T47D (cell line): Measurements from ENCODE around the gene WBP1L.

Source experiments
- DNase-seq, 2 experiments: peaks; one replicate each; pipeline versions ENCODE4 v3.0.0 to v3.0.0-alpha.2; 2011 to 2012; ENCODE audit warnings: low read depth in 1 of 2, low spot score in 1 of 2
- JUND ChIP-seq: IDR thresholded peaks from 2 replicates; pipeline ENCODE4 v1.6.1; 2012; ENCODE audit warnings: low read depth
- in situ Hi-C: cut with HindIII; loops from 2 replicates; pipeline ENCODE4 v1.10.0; 2016; ENCODE audit warnings: low sequenced_read_pairs, low pct_unique_long_range_greater_than_20kb

Gene WBP1L

DNA sequence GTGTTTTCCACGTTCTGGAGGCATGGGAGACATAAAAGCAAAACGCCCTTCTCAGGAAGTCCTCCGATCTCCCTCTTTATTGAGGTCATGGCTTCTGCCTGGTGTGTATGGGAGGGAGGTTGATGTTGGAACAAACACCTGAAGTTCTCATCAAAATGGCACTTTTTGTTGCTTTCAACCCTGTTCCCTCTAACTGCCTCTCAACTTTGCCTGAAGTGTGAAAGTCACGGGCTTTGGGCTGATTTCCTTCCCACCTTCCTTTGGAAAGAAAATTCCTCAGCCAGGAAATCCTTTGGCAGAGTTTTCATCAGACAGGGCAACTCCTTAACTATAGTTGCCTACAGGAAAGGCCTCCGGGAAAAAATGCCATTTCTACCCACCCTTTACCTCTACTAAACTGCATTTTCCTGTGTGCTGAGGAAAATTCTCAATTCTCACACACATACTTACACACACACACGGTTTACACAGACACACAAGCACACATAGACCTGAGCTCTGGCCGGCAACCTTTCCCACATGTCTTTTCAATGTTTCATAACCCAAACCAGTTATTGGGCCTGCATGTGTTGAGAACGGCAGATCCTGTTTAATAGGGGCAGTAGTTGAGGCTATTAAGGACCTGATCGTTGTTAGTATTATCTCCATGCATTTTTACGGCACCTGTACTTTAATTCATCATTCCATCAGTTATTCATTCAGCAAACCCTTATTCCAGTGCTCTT lies 57.0 kb downstream of the WBP1L start:
- in situ Hi-C loops, result no loop called here
- no peak for TF ChIP-seq JUND
- no peak for DNase-seq

DNA sequence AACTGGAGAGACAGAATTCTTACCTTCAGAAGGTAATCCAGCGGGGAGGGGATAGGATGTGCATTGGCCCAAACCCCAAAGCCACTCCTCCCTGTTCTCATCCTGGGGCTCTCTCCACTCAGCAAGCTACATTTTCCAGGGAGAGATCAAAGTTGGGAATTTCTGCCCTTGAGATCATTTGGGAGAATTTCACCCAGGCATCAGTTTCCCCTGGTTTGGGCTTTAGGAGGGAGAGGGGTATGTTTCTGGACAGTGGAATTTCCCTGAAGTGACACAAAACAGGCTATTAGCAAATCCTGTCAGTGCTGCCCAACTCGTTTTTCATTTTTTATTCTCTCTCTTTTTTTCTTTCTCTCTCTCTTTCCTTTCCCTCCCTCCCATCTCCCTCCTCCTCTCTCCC lies 57.7 kb downstream of the WBP1L start:
- peak in 1 of 2 experiments; percentile 39 for DNase-seq
- no peak for TF ChIP-seq JUND
- in situ Hi-C loops, result no loop called here

DNA sequence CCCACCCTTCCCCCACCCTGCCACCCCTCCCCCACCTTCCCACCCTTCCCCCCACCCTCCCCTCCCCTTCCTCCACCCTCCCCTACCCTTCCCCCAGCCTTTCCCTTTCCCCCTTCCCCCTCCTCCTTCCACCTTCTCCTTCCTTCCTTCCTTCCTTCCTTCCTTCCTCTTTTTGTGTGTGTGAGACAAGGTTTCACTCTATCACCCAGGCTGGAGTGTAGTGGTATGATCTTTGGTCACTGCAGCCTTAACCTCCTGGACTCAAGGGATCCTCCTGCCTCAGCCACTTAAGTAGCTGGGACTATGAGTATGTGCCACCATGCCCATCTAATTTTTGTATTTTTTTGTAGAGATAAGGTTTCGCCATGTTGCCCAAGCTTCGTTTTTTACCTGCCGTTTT lies 58.2 kb downstream of the WBP1L start:
- DNase-seq, result no peak
- in situ Hi-C loops, result no loop called here
- no peak for TF ChIP-seq JUND

DNA sequence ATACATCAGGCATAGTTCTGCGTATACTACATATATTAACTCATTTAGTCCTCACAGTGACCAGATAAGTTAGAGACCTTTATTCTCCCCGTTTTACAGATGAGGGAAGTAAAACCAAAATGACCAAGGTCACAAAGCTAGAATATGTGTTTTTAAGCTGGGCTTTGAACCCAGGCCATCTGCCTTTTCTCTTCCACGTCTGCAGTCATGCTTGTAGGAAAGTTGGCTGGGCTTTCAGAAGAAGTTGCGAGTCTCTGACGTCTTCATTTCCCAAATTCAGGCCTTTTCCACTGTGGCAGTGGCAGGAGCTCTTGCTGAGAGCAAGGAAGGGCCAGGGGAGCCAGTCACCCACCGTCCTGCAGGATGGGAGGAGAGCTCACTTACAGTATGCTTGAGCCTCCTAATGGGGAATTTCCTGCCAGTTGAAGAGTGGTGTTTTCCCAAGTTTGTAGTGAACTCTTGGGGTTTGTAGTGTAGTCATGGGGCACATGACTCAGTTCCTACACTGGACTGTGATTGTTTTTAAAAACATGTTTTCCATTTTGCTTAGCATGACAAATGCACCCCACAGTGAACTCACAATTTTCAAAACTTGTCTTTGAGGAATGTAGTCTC lies 59.3 kb downstream of the WBP1L start:
- no peak for TF ChIP-seq JUND
- no peak for DNase-seq
- in situ Hi-C loops, result no loop called here

DNA sequence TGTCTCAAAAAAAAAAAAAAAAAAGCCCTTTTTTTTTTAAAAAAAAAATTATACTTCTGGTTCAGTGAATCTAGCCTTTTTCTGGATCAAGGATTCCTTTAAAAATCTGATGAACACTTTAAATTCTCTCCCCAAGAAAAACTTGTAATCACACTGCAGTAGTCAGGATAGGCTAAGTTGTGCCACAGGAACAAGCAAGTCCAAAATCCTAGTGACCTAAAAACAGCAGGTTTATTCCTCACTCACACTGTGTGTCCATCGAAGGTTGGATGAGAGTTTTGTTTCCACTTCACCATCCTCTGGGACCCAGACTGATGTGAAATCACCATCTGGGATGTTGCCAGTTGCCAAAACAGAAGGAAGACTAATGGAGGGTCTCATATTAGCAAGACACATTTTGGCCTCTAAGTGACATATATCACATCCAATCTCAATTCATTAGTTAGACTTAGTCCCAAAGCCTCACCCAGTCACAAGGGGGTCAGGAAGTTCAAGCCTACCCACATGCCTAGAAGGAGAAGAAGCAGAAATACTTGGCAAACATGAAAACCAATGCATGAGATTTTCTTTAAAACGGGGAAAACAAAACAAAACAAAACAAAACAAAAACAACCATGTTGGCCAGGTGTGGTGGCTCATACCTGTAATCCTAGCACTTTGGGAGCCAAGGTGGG lies 60.8 kb downstream of the WBP1L start:
- no peak for TF ChIP-seq JUND
- in situ Hi-C loops, result no loop called here
- no peak for DNase-seq

DNA sequence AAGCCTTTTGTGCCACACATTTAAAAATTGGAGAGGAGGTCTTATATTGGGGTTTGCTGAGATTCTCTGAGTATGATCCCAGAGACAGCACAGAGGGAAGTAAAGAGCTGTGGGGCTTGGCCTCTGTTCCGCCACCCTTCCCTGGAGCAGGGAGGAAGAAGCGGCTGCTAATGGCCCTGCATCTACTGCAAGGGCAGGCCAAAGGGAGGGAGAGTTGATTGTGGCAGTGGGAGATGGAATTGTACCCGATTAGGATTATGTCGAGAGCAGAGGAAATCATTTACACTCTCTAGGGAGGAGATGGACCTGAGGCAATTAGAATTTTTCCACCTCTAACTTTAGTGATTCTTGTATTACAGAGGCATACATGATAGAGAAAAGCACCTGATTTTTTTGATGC lies 64.6 kb downstream of the WBP1L start:
- no peak for DNase-seq
- in situ Hi-C loops, result no loop called here
- TF ChIP-seq JUND, result no peak

DNA sequence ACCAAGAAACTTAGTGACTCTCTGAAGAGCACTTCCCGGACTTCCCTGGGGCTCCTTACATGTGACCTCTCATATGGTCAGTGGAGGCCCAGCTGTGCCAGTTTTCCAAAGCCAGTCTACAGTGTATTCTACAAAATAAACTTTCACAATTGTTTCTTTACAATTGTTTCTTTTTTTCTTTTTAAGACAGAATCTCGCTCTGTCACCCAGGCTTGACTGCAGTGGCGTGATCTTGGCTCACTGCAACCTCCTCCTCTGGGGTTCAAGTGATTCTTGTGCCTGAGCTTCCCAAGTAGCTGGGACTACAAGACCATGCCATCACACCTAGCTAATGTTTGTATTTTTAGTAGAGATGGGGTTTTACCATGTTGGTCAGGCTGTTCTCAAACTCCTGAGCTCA lies 67.6 kb downstream of the WBP1L start:
- in situ Hi-C loops, result no loop called here
- no peak for TF ChIP-seq JUND
- DNase-seq, result no peak

DNA sequence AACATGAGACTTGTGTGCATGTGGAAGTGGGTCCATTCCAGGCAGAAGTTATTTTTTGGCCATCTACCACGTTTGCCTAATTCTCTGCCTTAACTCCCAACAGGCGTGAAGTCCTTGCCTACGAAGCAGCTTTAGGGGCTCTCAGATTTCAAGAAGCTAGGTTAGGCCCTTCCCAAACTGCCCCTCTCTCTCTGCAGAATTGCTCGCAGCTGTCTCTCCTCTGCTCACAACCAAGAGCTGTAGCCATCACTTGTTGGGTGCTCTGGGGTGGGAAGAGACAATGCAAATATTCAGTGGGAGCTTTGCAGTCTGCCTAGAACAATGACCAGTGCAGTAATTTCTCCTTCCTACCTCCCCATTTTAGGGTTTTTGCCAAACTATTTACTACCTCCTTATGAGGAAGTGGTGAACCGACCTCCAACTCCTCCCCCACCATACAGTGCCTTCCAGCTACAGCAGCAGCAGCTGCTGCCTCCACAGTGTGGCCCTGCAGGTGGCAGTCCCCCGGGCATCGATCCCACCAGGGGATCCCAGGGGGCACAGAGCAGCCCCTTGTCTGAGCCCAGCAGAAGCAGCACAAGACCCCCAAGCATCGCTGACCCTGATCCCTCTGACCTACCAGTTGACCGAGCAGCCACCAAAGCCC lies 68.6 kb downstream of the WBP1L start:
- no peak for TF ChIP-seq JUND
- in situ Hi-C loops, result no loop called here
- no peak for DNase-seq

DNA sequence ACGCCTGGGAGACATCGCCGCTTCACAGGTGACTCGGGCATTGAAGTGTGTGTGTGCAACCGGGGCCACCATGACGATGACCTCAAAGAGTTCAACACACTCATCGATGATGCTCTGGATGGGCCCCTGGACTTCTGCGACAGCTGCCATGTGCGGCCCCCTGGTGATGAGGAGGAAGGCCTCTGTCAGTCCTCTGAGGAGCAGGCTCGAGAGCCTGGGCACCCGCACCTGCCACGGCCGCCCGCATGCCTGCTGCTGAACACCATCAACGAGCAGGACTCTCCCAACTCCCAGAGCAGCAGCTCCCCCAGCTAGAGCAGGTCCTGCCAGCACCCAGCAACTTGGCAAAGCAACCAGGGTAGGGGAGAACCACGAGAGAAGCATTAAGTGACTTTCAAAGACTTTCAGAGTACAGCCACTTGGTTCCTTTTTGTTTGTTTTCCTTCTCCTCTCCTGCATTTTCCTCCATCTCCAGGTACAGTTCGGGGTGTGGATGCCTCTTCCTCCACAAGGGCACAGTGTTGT lies 69.3 kb downstream of the WBP1L start:
- no peak for TF ChIP-seq JUND
- in situ Hi-C loops, result no loop called here
- DNase-seq, result no peak

DNA sequence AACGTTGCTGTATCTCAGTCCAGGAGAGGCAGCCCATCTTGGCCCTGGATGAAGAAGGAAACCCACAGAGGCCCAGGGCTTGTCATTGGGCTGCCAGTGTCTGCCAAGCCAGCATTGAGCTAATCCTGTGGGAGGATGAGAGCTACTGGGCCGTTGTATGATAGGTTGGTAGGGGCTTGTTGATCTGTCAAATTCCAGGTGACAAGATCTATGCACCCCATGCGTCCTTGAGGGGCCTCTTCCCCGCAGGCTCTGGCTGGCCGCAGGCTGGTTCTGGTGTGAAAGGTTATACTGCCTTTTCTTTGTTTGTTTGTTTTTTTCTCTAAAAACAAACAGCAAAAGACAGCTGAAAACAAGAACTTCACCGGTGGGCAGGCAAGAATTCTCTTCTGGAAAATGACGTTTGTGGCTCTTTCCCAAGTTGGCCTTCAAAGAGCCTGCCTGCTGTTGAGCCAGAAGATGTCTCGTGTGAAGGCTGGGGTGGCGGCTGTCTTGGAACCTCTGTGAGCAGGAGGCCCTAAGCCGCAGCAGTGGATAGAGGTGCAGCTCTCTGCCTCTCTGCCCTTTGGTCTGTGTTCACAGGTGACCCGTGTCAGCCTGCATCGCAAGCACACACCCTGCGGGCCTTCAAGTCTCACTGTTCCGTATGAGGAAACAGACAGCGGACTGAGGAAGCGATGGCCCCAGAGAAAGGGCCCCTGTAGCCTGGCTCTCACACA lies 70.1 kb downstream of the WBP1L start:
- TF ChIP-seq JUND, result no peak
- no peak for DNase-seq
- in situ Hi-C loops, result no loop called here

DNA sequence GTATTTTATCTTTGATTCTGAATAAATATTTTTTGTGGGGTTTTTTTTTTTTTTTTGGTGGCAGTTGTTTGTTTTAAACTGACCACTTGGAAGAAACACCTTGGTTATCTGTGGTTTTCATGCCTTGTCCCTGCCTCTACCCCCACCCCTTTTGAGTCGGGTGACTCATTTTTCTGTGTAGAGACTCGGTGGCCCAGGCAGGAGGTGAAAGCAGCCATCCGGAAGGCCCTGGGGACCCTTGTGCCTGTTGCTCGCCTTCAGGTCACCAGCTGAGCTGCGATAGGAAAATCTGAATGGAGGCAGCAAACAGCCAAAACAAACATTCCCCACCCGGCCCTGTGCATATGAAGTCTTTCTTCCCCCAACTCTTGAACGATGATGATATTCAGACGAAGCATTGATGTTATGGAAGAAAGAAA lies 70.7 kb downstream of the WBP1L start:
- in situ Hi-C loops, result no loop called here
- DNase-seq, result no peak
- no peak for TF ChIP-seq JUND
